SK-N-SH (cell line): ENCODE data around the gene LRR1. TPM values are rescaled to one million over a fixed set of nuclear protein-coding genes. Genes with fewer than 3 reads are reported as not detected.

Experiments
- CTCF ChIA-PET: fragments of 300-600, 350-600 bp; formaldehyde crosslinking; extraction: SDS; loops from one replicate; lab custom pipeline; 2021; lab: Yijun Ruan, JAX
- POLR2A ChIA-PET: fragments of 350-600 bp; sonication (Branson Sonifier 250); formaldehyde crosslinking; extraction: SDS; loops from one replicate; lab custom pipeline; 2020; ENCODE audit warnings: antibody characterized with exemption, inconsistent platforms; lab: Yijun Ruan, JAX
- DNase-seq: peaks from one replicate; pipeline ENCODE4 v3.0.0; 2012
- H2AFZ ChIP-seq: fragments of 200-600 bp; sonication (generic); 2 replicates; pipeline ENCODE4 v1.8.1; 2016; ENCODE audit warnings: antibody characterized with exemption, mild to moderate bottlenecking, low read depth
- H3F3A ChIP-seq: fragments of 200-600 bp; sonication (generic); replicated peaks from 2 replicates; pipeline ENCODE3; 2016; ENCODE audit warnings: antibody characterized with exemption, mild to moderate bottlenecking; ENCODE audit not compliant: insufficient read depth
- H3K27ac ChIP-seq, 2 experiments: fragments of 200-500 bp in 1 of 2; fragments of 200-600 bp in 1 of 2; sonication (Bioruptor generic) in 1 of 2; sonication (generic), shearing (Covaris generic) in 1 of 2; 2 replicates each; pipeline versions ENCODE4 v1.5.1 to v1.6.1; 2014 to 2016; ENCODE audit warnings: low read depth in 2 of 2, inconsistent platforms in 1 of 2, low read length in 1 of 2, mild to moderate bottlenecking in 1 of 2, mixed read lengths in 1 of 2
- H3K27me3 ChIP-seq: fragments of 200-600 bp; sonication (generic), shearing (Covaris generic); 2 replicates; pipeline ENCODE4 v1.6.1; 2016; ENCODE audit warnings: mixed run types; ENCODE audit not compliant: insufficient read depth
- H3K36me3 ChIP-seq, 2 experiments: fragments of 200-500 bp in 1 of 2; fragments of 200-600 bp in 1 of 2; sonication (Bioruptor generic) in 1 of 2; sonication (generic) in 1 of 2; replicated peaks in 1 of 2; 2 replicates each; pipeline versions ENCODE3 to v1.5.1; 2014 to 2016; ENCODE audit warnings: low read length in 1 of 2, mild to moderate bottlenecking in 1 of 2; ENCODE audit not compliant: insufficient read depth in 2 of 2, control insufficient read depth in 1 of 2
- H3K4me1 ChIP-seq, 2 experiments: fragments of 200-500 bp in 1 of 2; fragments of 200-600 bp in 1 of 2; sonication (Bioruptor generic) in 1 of 2; sonication (generic), shearing (Covaris generic) in 1 of 2; 2 replicates each; pipeline versions ENCODE4 v1.5.1 to v1.6.1; 2014 to 2016; ENCODE audit warnings: low read depth in 1 of 2, low read length in 1 of 2, mixed run types in 1 of 2; ENCODE audit not compliant: insufficient read depth in 2 of 2, control insufficient read depth in 1 of 2
- H3K4me2 ChIP-seq: fragments of 200-600 bp; sonication (generic), shearing (Covaris generic); 2 replicates; pipeline ENCODE4 v1.6.1; 2017; ENCODE audit warnings: mixed run types
- H3K4me3 ChIP-seq, 2 experiments: fragments of 200-500 bp in 1 of 2; fragments of 200-600 bp in 1 of 2; sonication (Bioruptor generic) in 1 of 2; sonication (generic), shearing (Covaris generic) in 1 of 2; 2 replicates each; pipeline versions ENCODE4 v1.5.1 to v1.8.1; 2014 to 2016; ENCODE audit warnings: low read depth in 2 of 2, inconsistent platforms in 1 of 2, low read length in 1 of 2, mild to moderate bottlenecking in 1 of 2, mixed read lengths in 1 of 2, moderate library complexity in 1 of 2
- H3K79me2 ChIP-seq: fragments of 200-600 bp; sonication (generic); 2 replicates; pipeline ENCODE4 v1.8.1; 2017; ENCODE audit warnings: mild to moderate bottlenecking; ENCODE audit not compliant: insufficient read depth
- H3K9ac ChIP-seq: fragments of 200-600 bp; sonication (generic); 2 replicates; pipeline ENCODE4 v1.6.1; 2017; ENCODE audit warnings: mixed run types
- H3K9me2 ChIP-seq: fragments of 200-600 bp; sonication (generic); 2 replicates; pipeline ENCODE4 v1.6.1; 2017; ENCODE audit warnings: mixed run types
- H3K9me3 ChIP-seq: fragments of 200-600 bp; sonication (generic); 2 replicates; pipeline ENCODE4 v1.6.1; 2017; ENCODE audit warnings: mixed run types, mild to moderate bottlenecking, moderate library complexity
- H4K20me1 ChIP-seq: fragments of 200-600 bp; sonication (generic); 2 replicates; pipeline ENCODE4 v1.6.1; 2017; ENCODE audit warnings: mild to moderate bottlenecking, mixed run types; ENCODE audit not compliant: insufficient read depth
- CHD2 ChIP-seq: fragments of 150-350 bp; IDR thresholded peaks from 2 replicates; pipeline ENCODE4 v1.6.1; 2018; ENCODE audit warnings: low read length; ENCODE audit not compliant: partially characterized antibody
- EP300 ChIP-seq, 2 experiments: IDR thresholded peaks; 2 replicates each; pipeline versions ENCODE4 v1.4.0 to v1.6.1; 2012; ENCODE audit warnings: borderline replicate concordance in 1 of 2, low read depth in 1 of 2, low read length in 1 of 2
- FOSL2 ChIP-seq: IDR thresholded peaks from 2 replicates; pipeline ENCODE4 v1.4.0; 2012; ENCODE audit warnings: low read depth, mild to moderate bottlenecking, moderate library complexity, borderline replicate concordance
- FOXM1 ChIP-seq: IDR thresholded peaks from 2 replicates; pipeline ENCODE4 v1.4.0; 2012; ENCODE audit warnings: low read depth, mild to moderate bottlenecking
- GABPA ChIP-seq: IDR thresholded peaks from 2 replicates; pipeline ENCODE4 v1.4.0; 2012; ENCODE audit warnings: low read depth, mild to moderate bottlenecking
- GATA2 ChIP-seq: sonication (generic); formaldehyde crosslinking; IDR thresholded peaks from 2 replicates; pipeline ENCODE4 v1.5.0; 2020; ENCODE audit warnings: mild to moderate bottlenecking, missing genetic modification reagents
- MXI1 ChIP-seq: IDR thresholded peaks from 2 replicates; pipeline ENCODE4 v1.6.1; 2012; ENCODE audit warnings: mild to moderate bottlenecking, low read depth, low read length, improper control_type of control experiment
- NRF1 ChIP-seq: IDR thresholded peaks from 2 replicates; pipeline ENCODE4 v1.6.1; 2012; ENCODE audit warnings: low read depth, mild to moderate bottlenecking, low read length
- POLR2AphosphoS5 ChIP-seq: IDR thresholded peaks from 2 replicates; pipeline ENCODE4 v1.6.1; 2012; ENCODE audit warnings: low read depth, low read length
- RFX5 ChIP-seq: IDR thresholded peaks from 2 replicates; pipeline ENCODE4 v1.6.1; 2012; ENCODE audit warnings: mild to moderate bottlenecking, improper control_type of control experiment, low read length
- TEAD4 ChIP-seq: IDR thresholded peaks from 2 replicates; pipeline ENCODE4 v1.4.0; 2012; ENCODE audit warnings: mild to moderate bottlenecking, borderline replicate concordance; ENCODE audit not compliant: insufficient read depth
- WGBS: methylation state at CpG from one replicate; pipeline ENCODE4 v1.1.6; 2017; ENCODE audit warnings: low lambda C conversion rate; 5-methylcytosine and 5-hydroxymethylcytosine counted together
- polyA plus RNA-seq, 3 experiments: library from polyadenylated mRNA; depleted of rRNA; stranded (reverse); fragments of >200 nt; gene quantifications; 2 replicates each; pipeline ENCODE4 v1.2.3, GENCODE V29; 2012
- TF ChIP-seq, protein P1 (sequence below): fragments of 150-350 bp; IDR thresholded peaks from 2 replicates; pipeline ENCODE4 v1.6.1; 2017; ENCODE audit warnings: antibody characterized with exemption, low read length, low read depth, borderline replicate concordance
- TF ChIP-seq, protein P2 (sequence below): fragments of 150-350 bp; IDR thresholded peaks from 2 replicates; pipeline ENCODE4 v1.6.1; 2016; ENCODE audit warnings: mild to moderate bottlenecking, low read depth, low read length
- TF ChIP-seq, protein P3 (sequence below): IDR thresholded peaks from 2 replicates; pipeline ENCODE4 v1.4.0; 2012; ENCODE audit warnings: low read depth, borderline replicate concordance
- TF ChIP-seq, protein P4 (sequence below): IDR thresholded peaks from 2 replicates; pipeline ENCODE4 v1.6.1; 2012; ENCODE audit warnings: mild to moderate bottlenecking, low read depth, low read length, moderate library complexity

The LRR1 gene
- polyA plus RNA-seq, 1 of the 3 experiments (the other 2 are of a cell fraction) = 9.3 TPM

DNA sequence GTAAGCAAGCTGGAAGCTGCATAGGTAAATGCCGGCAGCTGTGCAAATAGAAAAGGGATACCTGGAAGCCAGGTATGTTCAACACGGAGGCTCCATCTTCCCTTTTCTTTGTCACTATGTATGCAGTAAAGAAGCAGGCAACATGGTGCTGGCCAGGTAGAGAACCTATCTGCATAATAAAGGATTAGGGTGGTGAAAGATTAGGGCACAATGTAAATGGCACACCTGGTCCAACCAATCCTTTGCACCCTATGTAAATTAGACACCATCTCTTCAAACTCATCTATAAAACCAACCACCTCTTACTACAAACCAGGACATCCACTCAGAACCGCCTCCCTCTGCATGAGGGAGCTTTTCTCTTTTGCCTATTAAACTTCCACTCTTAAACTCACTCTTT, 44.8 kb upstream of the LRR1 start (continued):
- TF ChIP-seq, protein P1, sequence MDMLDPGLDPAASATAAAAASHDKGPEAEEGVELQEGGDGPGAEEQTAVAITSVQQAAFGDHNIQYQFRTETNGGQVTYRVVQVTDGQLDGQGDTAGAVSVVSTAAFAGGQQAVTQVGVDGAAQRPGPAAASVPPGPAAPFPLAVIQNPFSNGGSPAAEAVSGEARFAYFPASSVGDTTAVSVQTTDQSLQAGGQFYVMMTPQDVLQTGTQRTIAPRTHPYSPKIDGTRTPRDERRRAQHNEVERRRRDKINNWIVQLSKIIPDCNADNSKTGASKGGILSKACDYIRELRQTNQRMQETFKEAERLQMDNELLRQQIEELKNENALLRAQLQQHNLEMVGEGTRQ = no peak
- no peak for TF ChIP-seq CHD2

DNA sequence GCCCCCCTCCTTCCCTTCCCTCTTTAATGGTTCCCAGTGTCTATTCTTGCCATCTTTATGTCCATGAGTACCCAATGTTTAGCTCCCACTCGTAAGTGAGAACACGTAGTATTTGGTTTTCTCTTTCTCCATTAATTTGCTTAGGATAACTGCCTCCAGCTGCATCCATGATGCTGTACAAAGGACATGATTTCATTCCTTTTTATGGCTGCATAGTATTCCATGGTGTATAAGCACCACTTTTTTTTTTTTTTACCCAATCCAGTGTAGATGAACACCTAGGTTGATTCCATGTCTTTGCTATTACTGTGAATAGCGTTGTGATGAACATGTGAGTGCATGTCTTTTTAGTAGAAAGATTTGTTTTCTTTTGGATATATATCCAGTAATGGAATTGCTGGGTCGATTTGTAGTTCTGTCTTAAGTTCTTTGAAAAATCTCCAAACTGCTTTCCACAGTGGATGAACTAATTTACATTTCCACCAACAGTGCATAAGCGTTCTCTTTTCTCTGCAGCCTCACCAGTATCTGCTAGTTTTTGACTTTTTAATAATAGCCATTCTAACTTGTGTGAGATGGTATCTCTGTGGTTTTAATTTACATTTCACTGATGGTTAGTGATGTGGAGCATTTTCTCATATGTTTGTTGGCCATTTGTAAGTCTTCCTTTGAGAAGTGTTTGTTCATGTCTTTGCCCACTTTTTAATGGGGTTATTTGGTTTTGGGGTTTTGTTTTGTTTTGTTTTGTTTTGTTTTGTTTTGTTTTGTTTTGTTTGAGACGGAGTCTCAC, 38.6 kb upstream of the LRR1 start:
- no peaks in the 10 kb centered on the region for H3K9me2 ChIP-seq
- no peaks in the 10 kb centered on the region for H3K36me3 ChIP-seq
- no peak overlapping the region for H2AFZ ChIP-seq
- H3K27ac ChIP-seq = no peak overlapping the region
- no peaks in the 10 kb centered on the region for H4K20me1 ChIP-seq
- CTCF ChIA-PET = no interaction called here
- H3K4me3 ChIP-seq = no peak overlapping the region
- no peak overlapping the region for H3K4me2 ChIP-seq
- H3K4me1 ChIP-seq = no peaks in the 10 kb centered on the region
- TF ChIP-seq CHD2 (no peak), NRF1 (no peak), GABPA (no peak), FOSL2 (no peak), GATA2 (CRISPR knock-in tag) (no peak)
- TF ChIP-seq, protein P2, sequence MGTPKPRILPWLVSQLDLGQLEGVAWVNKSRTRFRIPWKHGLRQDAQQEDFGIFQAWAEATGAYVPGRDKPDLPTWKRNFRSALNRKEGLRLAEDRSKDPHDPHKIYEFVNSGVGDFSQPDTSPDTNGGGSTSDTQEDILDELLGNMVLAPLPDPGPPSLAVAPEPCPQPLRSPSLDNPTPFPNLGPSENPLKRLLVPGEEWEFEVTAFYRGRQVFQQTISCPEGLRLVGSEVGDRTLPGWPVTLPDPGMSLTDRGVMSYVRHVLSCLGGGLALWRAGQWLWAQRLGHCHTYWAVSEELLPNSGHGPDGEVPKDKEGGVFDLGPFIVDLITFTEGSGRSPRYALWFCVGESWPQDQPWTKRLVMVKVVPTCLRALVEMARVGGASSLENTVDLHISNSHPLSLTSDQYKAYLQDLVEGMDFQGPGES = no peak
- TF ChIP-seq, protein P3, sequence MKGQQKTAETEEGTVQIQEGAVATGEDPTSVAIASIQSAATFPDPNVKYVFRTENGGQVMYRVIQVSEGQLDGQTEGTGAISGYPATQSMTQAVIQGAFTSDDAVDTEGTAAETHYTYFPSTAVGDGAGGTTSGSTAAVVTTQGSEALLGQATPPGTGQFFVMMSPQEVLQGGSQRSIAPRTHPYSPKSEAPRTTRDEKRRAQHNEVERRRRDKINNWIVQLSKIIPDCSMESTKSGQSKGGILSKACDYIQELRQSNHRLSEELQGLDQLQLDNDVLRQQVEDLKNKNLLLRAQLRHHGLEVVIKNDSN = no peak
- TF ChIP-seq, all 33 proteins: peak for 0
- Histone ChIP-seq H3K9me3 (no peaks in the 10 kb centered on the region), H3K27me3 (no peaks in the 10 kb centered on the region), H3K79me2 (no peaks in the 10 kb centered on the region), H3K9ac (no peak overlapping the region), H3F3A (no peaks in the 10 kb centered on the region)
- WGBS = 59% methylated on average over 6 of the region's 6 CpGs
- POLR2A ChIA-PET = no interaction called here
- DNase-seq = no peak

DNA sequence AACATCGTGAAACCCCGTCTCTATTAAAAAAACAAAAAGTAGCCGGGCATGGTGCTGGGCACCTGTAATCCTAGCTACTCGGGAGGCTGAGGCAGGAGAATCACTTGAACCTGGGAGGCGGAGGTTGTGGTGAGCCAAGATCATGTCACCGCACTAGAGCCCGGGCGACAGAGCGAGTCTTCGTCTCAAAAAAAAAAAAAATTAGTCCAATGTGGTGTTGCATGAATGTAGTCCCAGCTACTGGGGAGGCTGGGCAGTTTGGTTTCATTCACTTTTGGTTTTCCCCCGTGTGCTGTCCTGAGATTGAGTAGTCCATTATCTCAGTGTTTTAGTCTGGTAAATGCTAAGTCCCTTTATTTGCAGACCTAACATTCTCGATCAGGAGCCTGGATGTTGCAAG, 32.0 kb upstream of the LRR1 start:
- Histone ChIP-seq H3K4me3 (no peak overlapping the region), H3K27me3 (no peaks in the 10 kb centered on the region), H3F3A (no peaks in the 10 kb centered on the region), H3K79me2 (no peaks in the 10 kb centered on the region), H3K4me1 (no peaks in the 10 kb centered on the region), H4K20me1 (no peaks in the 10 kb centered on the region), H3K9me2 (no peaks in the 10 kb centered on the region), H3K4me2 (no peak overlapping the region), H2AFZ (no peak overlapping the region), H3K9ac (no peak overlapping the region), H3K27ac (no peak overlapping the region), H3K9me3 (no peaks in the 10 kb centered on the region), H3K36me3 (no peaks in the 10 kb centered on the region)
- ChIA-PET CTCF (interaction anchor here (0.6 kb wide), 1 partner anchor 286 kb away, joined by 3 read pairs; the partner anchor contains the start of gene NEMF), POLR2A (no interaction called here)
- no peak for DNase-seq
- 87% methylated on average over 12 of the region's 12 CpGs for WGBS
- TF ChIP-seq POLR2AphosphoS5 (no peak), RFX5 (no peak), GATA2 (CRISPR knock-in tag) (no peak), FOXM1 (no peak), TEAD4 (no peak), EP300 (IDR thresholded peaks at IDR 0.05; ENCODE audit: borderline replicate concordance in 1 of 2, low read depth in 1 of 2, low read length in 1 of 2) (no peak), MXI1 (no peak), NRF1 (no peak)
- TF ChIP-seq, protein P4, sequence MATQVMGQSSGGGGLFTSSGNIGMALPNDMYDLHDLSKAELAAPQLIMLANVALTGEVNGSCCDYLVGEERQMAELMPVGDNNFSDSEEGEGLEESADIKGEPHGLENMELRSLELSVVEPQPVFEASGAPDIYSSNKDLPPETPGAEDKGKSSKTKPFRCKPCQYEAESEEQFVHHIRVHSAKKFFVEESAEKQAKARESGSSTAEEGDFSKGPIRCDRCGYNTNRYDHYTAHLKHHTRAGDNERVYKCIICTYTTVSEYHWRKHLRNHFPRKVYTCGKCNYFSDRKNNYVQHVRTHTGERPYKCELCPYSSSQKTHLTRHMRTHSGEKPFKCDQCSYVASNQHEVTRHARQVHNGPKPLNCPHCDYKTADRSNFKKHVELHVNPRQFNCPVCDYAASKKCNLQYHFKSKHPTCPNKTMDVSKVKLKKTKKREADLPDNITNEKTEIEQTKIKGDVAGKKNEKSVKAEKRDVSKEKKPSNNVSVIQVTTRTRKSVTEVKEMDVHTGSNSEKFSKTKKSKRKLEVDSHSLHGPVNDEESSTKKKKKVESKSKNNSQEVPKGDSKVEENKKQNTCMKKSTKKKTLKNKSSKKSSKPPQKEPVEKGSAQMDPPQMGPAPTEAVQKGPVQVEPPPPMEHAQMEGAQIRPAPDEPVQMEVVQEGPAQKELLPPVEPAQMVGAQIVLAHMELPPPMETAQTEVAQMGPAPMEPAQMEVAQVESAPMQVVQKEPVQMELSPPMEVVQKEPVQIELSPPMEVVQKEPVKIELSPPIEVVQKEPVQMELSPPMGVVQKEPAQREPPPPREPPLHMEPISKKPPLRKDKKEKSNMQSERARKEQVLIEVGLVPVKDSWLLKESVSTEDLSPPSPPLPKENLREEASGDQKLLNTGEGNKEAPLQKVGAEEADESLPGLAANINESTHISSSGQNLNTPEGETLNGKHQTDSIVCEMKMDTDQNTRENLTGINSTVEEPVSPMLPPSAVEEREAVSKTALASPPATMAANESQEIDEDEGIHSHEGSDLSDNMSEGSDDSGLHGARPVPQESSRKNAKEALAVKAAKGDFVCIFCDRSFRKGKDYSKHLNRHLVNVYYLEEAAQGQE = no peak
